ENCODE data around the gene GUCY2D.

Gene GUCY2D

DNA sequence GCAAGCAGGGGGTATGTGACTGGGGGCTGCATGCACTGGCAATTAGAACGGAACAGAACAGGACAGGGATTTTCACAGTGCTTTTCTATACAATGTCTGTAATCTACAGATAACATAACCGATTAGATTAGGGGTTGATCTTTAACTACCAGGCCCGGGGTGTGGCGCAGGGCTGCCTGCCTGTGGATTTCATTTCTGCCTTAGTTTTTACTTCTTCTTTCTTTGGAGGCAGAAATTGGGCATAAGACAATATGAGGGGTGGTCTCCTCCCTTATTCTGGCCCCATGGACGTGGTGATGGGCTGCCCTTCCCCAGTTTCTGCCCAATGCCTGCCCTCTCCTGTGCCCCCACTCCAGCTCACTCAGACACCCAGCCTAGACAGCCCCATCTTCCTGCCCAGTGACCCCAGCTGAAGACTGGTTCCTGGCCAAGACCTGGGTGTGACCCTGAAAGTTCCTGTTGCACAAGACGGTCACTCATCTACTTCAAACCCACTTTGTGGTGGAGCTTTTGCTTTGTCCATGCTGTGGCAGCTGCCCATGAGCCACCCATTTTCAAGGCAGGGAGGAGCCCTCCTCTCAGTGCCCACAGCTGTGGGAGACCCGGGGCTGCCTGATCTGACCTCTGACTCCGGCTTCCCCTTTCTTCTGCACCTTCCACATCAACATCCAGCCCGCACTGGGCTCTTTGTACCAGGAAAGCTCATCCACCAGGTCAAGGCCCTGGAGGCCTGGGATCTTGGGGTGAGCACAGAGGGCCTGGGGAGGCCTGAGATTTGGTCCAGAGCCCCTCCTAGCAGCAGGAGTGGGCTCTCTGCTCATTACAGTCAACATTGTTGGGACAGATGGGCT is 66.5 kb downstream of the GUCY2D start:
- no peak for DNase-seq

DNA sequence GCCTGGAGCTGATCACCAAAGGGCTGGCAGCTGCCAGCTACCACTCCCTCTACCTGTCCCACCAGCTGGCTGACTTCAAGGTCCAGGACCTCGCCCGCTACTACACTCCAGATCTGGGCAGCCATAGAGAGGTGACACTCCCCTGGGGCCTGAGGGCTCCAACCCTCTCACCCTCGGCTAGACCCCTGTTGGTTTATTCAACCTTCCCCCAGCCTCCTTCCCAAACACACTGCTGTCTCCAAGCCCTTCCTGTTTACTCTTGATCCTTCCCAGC is 67.1 kb downstream of the GUCY2D start:
- DNase-seq: no peak
